GM12878 (cell line): ENCODE measurements around the gene CTNNA1. TPM values are rescaled to one million over a fixed set of nuclear protein-coding genes. Genes with fewer than 3 reads are reported as not detected.
A peak's percentile ranks its signal among the peaks of the same experiment; 100 is the strongest.

Experiments used
- ATAC-seq: fragments of 200-7000 bp; cut with Tn5 transposase; 3 replicates; pipeline ENCODE4 v1.9.1; 2020; ENCODE audit warnings: mild to moderate bottlenecking, moderate library complexity
- BruUV-seq: library from RNA; stranded (reverse); fragments of 400-500 nt; replicated peaks from 2 replicates; lab custom pipeline; 2021; lab: Mats Ljungman, UMichigan
- CTCF ChIA-PET: fragments of 300-600 bp; sonication (Branson Sonifier 250); formaldehyde crosslinking; extraction: SDS; loops from one replicate; lab custom pipeline; 2021; ENCODE audit warnings: inconsistent platforms; lab: Yijun Ruan, JAX
- POLR2A ChIA-PET: fragments of 350-600 bp; formaldehyde crosslinking; extraction: SDS; loops from one replicate; lab custom pipeline; 2021; ENCODE audit warnings: inconsistent platforms; lab: Charles Lee
- RAD21 ChIA-PET: fragments of 300-600 bp; sonication (Branson Sonifier 250); formaldehyde crosslinking; loops from one replicate; lab custom pipeline; 2023; ENCODE audit warnings: antibody characterized with exemption; ENCODE audit not compliant: unreplicated experiment; lab: Charles Lee
- SMC1A ChIA-PET: fragments of 300-600 bp; sonication (Branson Sonifier 250); formaldehyde crosslinking; loops from one replicate; lab custom pipeline; 2023; ENCODE audit not compliant: unreplicated experiment, uncharacterized antibody; lab: Charles Lee
- DNase-seq: peaks from one replicate; pipeline ENCODE4 v3.0.0-alpha.2; 2011; ENCODE audit warnings: low read depth, low spot score
- FAIRE-seq: peaks from 3 replicates; lab custom pipeline; 2011; peaks lifted over from hg19 to GRCh38; lab: Jason Lieb, UNC
- H2AFZ ChIP-seq: 2 replicates; pipeline ENCODE4 v1.6.0; 2011; ENCODE audit warnings: low read depth, low read length, control low read depth; ENCODE audit not compliant: control insufficient read depth
- H3K27ac ChIP-seq: 2 replicates; pipeline ENCODE4 v1.5.1; 2011; ENCODE audit warnings: control low read depth; ENCODE audit not compliant: control insufficient read depth, insufficient read depth
- H3K27me3 ChIP-seq, 2 experiments: replicated peaks in 1 of 2; 2 replicates each; pipeline versions ENCODE4 v1.6.0 to v1.6.1; 2011; ENCODE audit warnings: low read length in 1 of 2; ENCODE audit not compliant: control insufficient read depth in 2 of 2, insufficient read depth in 2 of 2
- H3K36me3 ChIP-seq, 2 experiments: 2 replicates each; pipeline ENCODE4 v1.5.1; 2011; ENCODE audit warnings: low read length in 1 of 2; ENCODE audit not compliant: control insufficient read depth in 2 of 2, insufficient read depth in 2 of 2
- H3K4me1 ChIP-seq: 2 replicates; pipeline ENCODE4 v1.6.1; 2011; ENCODE audit warnings: mild to moderate bottlenecking, low read length, moderate library complexity, mixed read lengths; ENCODE audit not compliant: control insufficient read depth, insufficient read depth
- H3K4me2 ChIP-seq: 2 replicates; pipeline ENCODE4 v1.6.0; 2011; ENCODE audit warnings: control low read depth; ENCODE audit not compliant: control insufficient read depth, insufficient read depth
- H3K4me3 ChIP-seq: fragments of 200-600 bp; sonication (generic); 2 replicates; pipeline ENCODE4 v1.5.1; 2016
- H3K79me2 ChIP-seq: 2 replicates; pipeline ENCODE4 v1.6.0; 2011; ENCODE audit warnings: low read length; ENCODE audit not compliant: control insufficient read depth, insufficient read depth
- H3K9ac ChIP-seq: 2 replicates; pipeline ENCODE4 v1.8.0; 2011; ENCODE audit warnings: low read length, control low read depth, mixed read lengths; ENCODE audit not compliant: control insufficient read depth, insufficient read depth
- H3K9me3 ChIP-seq: replicated peaks from 3 replicates; pipeline ENCODE4 v1.5.1; 2011; ENCODE audit warnings: mild to moderate bottlenecking, low read length; ENCODE audit not compliant: control insufficient read depth, insufficient read depth
- H4K20me1 ChIP-seq: 2 replicates; pipeline ENCODE4 v1.6.0; 2011; ENCODE audit not compliant: control insufficient read depth, insufficient read depth
- CEBPB ChIP-seq, 2 experiments: fragments of 150-350 bp in 1 of 2; IDR thresholded peaks; 2 replicates each; pipeline ENCODE4 v1.6.1; 2012 to 2014; ENCODE audit warnings: low read depth in 2 of 2, low read length in 2 of 2, borderline replicate concordance in 1 of 2, inconsistent platforms in 1 of 2
- CHD1 ChIP-seq: IDR thresholded peaks from 2 replicates; pipeline ENCODE4 v1.6.1; 2012; ENCODE audit warnings: low read depth, low read length, improper control_type of control experiment
- CHD2 ChIP-seq: IDR thresholded peaks from 2 replicates; pipeline ENCODE4 v1.6.1; 2011; ENCODE audit warnings: low read depth, low read length, improper control_type of control experiment, borderline replicate concordance
- FOS ChIP-seq: IDR thresholded peaks from 3 replicates; pipeline ENCODE4 v1.6.1; 2011; ENCODE audit warnings: borderline replicate concordance; ENCODE audit not compliant: insufficient read length; ENCODE audit errors: extremely low read depth
- HDAC2 ChIP-seq: fragments of 200-600 bp; sonication (generic); IDR thresholded peaks from 2 replicates; pipeline ENCODE4 v1.6.1; 2017
- HDGF ChIP-seq: fragments of 450-650 bp; IDR thresholded peaks from 2 replicates; pipeline ENCODE4 v1.6.1; 2016; ENCODE audit warnings: antibody characterized with exemption
- JUNB ChIP-seq: IDR thresholded peaks from 2 replicates; pipeline ENCODE4 v1.6.1; 2016; ENCODE audit warnings: antibody characterized with exemption, mild to moderate bottlenecking
- NRF1 ChIP-seq: conservative IDR thresholded peaks from 2 replicates; pipeline ENCODE4 v1.6.1; 2011; ENCODE audit warnings: mild to moderate bottlenecking, low read depth, low read length, improper control_type of control experiment
- RELA ChIP-seq: fragments of 450-650 bp; IDR thresholded peaks from 2 replicates; pipeline ENCODE4 v1.8.0; 2014; ENCODE audit warnings: borderline replicate concordance; ENCODE audit not compliant: partially characterized antibody
- SPI1 ChIP-seq: IDR thresholded peaks from 2 replicates; pipeline ENCODE4 v1.6.1; 2011; ENCODE audit warnings: low read depth, mild to moderate bottlenecking, low read length, moderate library complexity, borderline replicate concordance; ENCODE audit not compliant: insufficient read depth
- SUZ12 ChIP-seq: fragments of 200-600 bp; sonication (generic); IDR thresholded peaks from one replicate; pipeline ENCODE4 v1.6.1; 2018; ENCODE audit warnings: antibody characterized with exemption, mild to moderate bottlenecking; ENCODE audit not compliant: unreplicated experiment
- TBL1XR1 ChIP-seq: IDR thresholded peaks from 2 replicates; pipeline ENCODE4 v1.6.1; 2012; ENCODE audit warnings: low read depth, low read length, improper control_type of control experiment
- ZNF207 ChIP-seq: fragments of 450-650 bp; IDR thresholded peaks from 2 replicates; pipeline ENCODE4 v1.6.1; 2014; ENCODE audit warnings: antibody characterized with exemption, mild to moderate bottlenecking, borderline replicate concordance
- ZNF274 ChIP-seq: IDR thresholded peaks from one replicate; pipeline ENCODE4 v1.8.0; 2011; ENCODE audit not compliant: insufficient read length, insufficient read depth
- ZNF384 ChIP-seq: IDR thresholded peaks from 2 replicates; pipeline ENCODE4 v1.6.1; 2012; ENCODE audit warnings: low read depth, mild to moderate bottlenecking, low read length, improper control_type of control experiment, borderline replicate concordance
- WGBS: methylation state at CpG from one replicate; pipeline ENCODE4 v1.1.6; 2016; ENCODE audit warnings: low lambda C conversion rate; ENCODE audit not compliant: insufficient replicate concordance, insufficient coverage; ENCODE audit errors: missing lambda C conversion rate; 5-methylcytosine and 5-hydroxymethylcytosine counted together
- in situ Hi-C: fragments of 300-500 bp; cut with MboI; formaldehyde crosslinking; loops from 9 replicates; pipeline ENCODE4 v1.14.3; 2018; ENCODE audit warnings: mixed read lengths
- intact Hi-C: fragments of 100-400 bp; cut with micrococcal nuclease; formaldehyde crosslinking; loops from one replicate; pipeline ENCODE4 v1.14.2; 2022; ENCODE audit not compliant: unreplicated experiment
- polyA plus RNA-seq, 11 experiments: library from polyadenylated mRNA; depleted of rRNA in 4 of 11; unstranded in 6 of 11; stranded (reverse) in 5 of 11; fragments of >200 nt; fragmentation: Nextera tagmentation in 4 of 11; fragmentation: Illumina TruSeq in 1 of 11; extraction: Ambion mirVana in 4 of 11; extraction: Trizol in 1 of 11; gene quantifications; 1 replicate in 1 of 11; 2 replicates in 10 of 11; pipeline versions ENCODE4 v1.2.1 to v1.2.3, GENCODE V29; 2011 to 2016; ENCODE audit warnings: inconsistent platforms in 2 of 11, missing spikeins in 2 of 11, low read depth in 1 of 11
- total RNA-seq, 4 experiments: library from RNA; depleted of rRNA in 3 of 4; stranded (reverse); fragments of >200 nt in 3 of 4; fragmentation: Illumina TruSeq in 1 of 4; extraction: Trizol in 1 of 4; gene quantifications; 2 replicates each; pipeline versions ENCODE4 v1.2.1 to v1.2.3, GENCODE V29; 2013 to 2021
- TF ChIP-seq, protein P1 (sequence below): IDR thresholded peaks from 2 replicates; pipeline ENCODE4 v1.6.1; 2011; ENCODE audit warnings: low read depth, mild to moderate bottlenecking, low read length, moderate library complexity, borderline replicate concordance; ENCODE audit errors: extremely low read depth
- TF ChIP-seq, protein P2 (sequence below): fragments of 450-650 bp; IDR thresholded peaks from 2 replicates; pipeline ENCODE4 v1.6.1; 2017; ENCODE audit warnings: mild to moderate bottlenecking, low read depth, inconsistent platforms; ENCODE audit not compliant: poor library complexity, severe bottlenecking
- TF ChIP-seq, protein P3 (sequence below): fragments of 450-650 bp; IDR thresholded peaks from 2 replicates; pipeline ENCODE4 v1.6.1; 2017; ENCODE audit warnings: borderline replicate concordance
- TF ChIP-seq, protein P4 (sequence below): fragments of 450-650 bp; IDR thresholded peaks from 2 replicates; pipeline ENCODE4 v1.6.1; 2018; ENCODE audit warnings: mild to moderate bottlenecking, low read depth, moderate library complexity; ENCODE audit not compliant: partially characterized antibody

CTNNA1 gene
- total and polyA plus RNA-seq, 10 of the 15 experiments (the other 5 are each of a cell fraction or from before 2014, with no cell fraction given) = 32.6 to 104 (median 57.7) TPM

DNA sequence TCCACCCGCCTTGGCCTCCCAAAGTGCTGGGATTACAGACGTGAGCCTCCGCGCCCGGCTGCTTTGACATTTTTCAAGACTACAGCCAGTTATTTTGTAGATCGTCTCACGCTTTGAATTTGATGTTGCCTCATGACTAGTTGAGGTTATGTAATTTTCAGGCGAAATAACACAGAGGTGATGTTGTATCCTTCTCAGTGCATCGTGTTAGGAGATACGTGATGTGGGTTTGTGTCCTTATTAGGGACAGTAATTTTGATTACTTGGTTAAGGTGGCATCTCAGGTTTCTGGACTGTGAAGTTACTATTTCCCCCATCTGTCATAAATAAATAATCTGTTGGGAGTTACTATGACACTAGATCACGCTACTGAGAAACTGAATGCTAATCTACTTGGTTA is 25.0 kb downstream of the CTNNA1 start:
- RAD21 ChIA-PET = no interaction called here
- 98% methylated on average over 11 of the region's 11 CpGs for WGBS
- FAIRE-seq (peak; percentile 18), ATAC-seq (no peak), DNase-seq (no peak)
- peaks cover 2% of the 10 kb centered on the region for H3K79me2 ChIP-seq
- H3K4me1 ChIP-seq = no peaks in the 10 kb centered on the region
- SMC1A ChIA-PET = no interaction called here
- CTCF ChIA-PET = interaction anchor here (0.7 kb wide), 1 partner anchor 137 kb away, joined by 3 read pairs; no protein-coding TSS in a partner anchor
- H4K20me1 ChIP-seq = no peaks in the 10 kb centered on the region
- no peaks in the 10 kb centered on the region for H3K9me3 ChIP-seq
- H3K27ac ChIP-seq = no peak overlapping the region
- H3K9ac ChIP-seq = no peak overlapping the region
- peaks cover 0 to 7% of the 10 kb centered on the region in 2 experiments; a peak in 3 of 4 replicates for H3K36me3 ChIP-seq
- POLR2A ChIA-PET = no interaction called here
- H3K4me3 ChIP-seq = no peak overlapping the region
- no TSS peak for BruUV-seq
- intact Hi-C loops (loop anchor here (10.0 kb wide), 1 partner anchor 133 kb away; no protein-coding TSS in a partner anchor), in situ Hi-C loops (no loop called here)
- no peak overlapping the region for H3K4me2 ChIP-seq
- H2AFZ ChIP-seq = no peak overlapping the region
- H3K27me3 ChIP-seq = no peaks in the 10 kb centered on the region
- TF ChIP-seq CEBPB (IDR thresholded peaks at IDR 0.05; ENCODE audit: borderline replicate concordance in 1 of 2, low read depth in 2 of 2, low read length in 2 of 2) = no peak
- no peak for TF ChIP-seq ZNF384
- TF ChIP-seq SUZ12 = no peak
- TF ChIP-seq HDGF = no peak
- TF ChIP-seq JUNB = no peak
- TF ChIP-seq, protein P1, sequence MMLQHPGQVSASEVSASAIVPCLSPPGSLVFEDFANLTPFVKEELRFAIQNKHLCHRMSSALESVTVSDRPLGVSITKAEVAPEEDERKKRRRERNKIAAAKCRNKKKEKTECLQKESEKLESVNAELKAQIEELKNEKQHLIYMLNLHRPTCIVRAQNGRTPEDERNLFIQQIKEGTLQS = no peak
- TF ChIP-seq CHD2 = no peak
- no peak for TF ChIP-seq RELA
- TF ChIP-seq, protein P2, sequence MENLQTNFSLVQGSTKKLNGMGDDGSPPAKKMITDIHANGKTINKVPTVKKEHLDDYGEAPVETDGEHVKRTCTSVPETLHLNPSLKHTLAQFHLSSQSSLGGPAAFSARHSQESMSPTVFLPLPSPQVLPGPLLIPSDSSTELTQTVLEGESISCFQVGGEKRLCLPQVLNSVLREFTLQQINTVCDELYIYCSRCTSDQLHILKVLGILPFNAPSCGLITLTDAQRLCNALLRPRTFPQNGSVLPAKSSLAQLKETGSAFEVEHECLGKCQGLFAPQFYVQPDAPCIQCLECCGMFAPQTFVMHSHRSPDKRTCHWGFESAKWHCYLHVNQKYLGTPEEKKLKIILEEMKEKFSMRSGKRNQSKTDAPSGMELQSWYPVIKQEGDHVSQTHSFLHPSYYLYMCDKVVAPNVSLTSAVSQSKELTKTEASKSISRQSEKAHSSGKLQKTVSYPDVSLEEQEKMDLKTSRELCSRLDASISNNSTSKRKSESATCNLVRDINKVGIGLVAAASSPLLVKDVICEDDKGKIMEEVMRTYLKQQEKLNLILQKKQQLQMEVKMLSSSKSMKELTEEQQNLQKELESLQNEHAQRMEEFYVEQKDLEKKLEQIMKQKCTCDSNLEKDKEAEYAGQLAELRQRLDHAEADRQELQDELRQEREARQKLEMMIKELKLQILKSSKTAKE = no peak
- TF ChIP-seq, protein P3, sequence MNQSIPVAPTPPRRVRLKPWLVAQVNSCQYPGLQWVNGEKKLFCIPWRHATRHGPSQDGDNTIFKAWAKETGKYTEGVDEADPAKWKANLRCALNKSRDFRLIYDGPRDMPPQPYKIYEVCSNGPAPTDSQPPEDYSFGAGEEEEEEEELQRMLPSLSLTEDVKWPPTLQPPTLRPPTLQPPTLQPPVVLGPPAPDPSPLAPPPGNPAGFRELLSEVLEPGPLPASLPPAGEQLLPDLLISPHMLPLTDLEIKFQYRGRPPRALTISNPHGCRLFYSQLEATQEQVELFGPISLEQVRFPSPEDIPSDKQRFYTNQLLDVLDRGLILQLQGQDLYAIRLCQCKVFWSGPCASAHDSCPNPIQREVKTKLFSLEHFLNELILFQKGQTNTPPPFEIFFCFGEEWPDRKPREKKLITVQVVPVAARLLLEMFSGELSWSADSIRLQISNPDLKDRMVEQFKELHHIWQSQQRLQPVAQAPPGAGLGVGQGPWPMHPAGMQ = no peak
- no peak for TF ChIP-seq TBL1XR1
- no peak for TF ChIP-seq ZNF207
- TF ChIP-seq SPI1 = no peak
- no peak for TF ChIP-seq FOS
- TF ChIP-seq, protein P4, sequence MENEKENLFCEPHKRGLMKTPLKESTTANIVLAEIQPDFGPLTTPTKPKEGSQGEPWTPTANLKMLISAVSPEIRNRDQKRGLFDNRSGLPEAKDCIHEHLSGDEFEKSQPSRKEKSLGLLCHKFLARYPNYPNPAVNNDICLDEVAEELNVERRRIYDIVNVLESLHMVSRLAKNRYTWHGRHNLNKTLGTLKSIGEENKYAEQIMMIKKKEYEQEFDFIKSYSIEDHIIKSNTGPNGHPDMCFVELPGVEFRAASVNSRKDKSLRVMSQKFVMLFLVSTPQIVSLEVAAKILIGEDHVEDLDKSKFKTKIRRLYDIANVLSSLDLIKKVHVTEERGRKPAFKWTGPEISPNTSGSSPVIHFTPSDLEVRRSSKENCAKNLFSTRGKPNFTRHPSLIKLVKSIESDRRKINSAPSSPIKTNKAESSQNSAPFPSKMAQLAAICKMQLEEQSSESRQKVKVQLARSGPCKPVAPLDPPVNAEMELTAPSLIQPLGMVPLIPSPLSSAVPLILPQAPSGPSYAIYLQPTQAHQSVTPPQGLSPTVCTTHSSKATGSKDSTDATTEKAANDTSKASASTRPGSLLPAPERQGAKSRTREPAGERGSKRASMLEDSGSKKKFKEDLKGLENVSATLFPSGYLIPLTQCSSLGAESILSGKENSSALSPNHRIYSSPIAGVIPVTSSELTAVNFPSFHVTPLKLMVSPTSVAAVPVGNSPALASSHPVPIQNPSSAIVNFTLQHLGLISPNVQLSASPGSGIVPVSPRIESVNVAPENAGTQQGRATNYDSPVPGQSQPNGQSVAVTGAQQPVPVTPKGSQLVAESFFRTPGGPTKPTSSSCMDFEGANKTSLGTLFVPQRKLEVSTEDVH = no peak
- no peak for TF ChIP-seq HDAC2
- no peak for TF ChIP-seq ZNF274
- no peak for TF ChIP-seq CHD1
- no peak for TF ChIP-seq NRF1
